AG09309 (cell line): ENCODE measurements around the gene MAN1A1.

Experiments used
- DNase-seq: peaks from one replicate; pipeline ENCODE4 v3.0.0-alpha.2; 2010; ENCODE audit warnings: low read depth
- H3K4me3 ChIP-seq: 2 replicates; pipeline ENCODE4 v1.5.1; 2011; ENCODE audit warnings: mild to moderate bottlenecking, low read depth, low read length, moderate library complexity; ENCODE audit not compliant: control insufficient read depth
- TF ChIP-seq, protein P1 (sequence below): IDR thresholded peaks from 2 replicates; pipeline ENCODE4 v1.5.1; 2011; ENCODE audit warnings: mild to moderate bottlenecking, low read depth, low read length, inconsistent platforms; ENCODE audit not compliant: insufficient read depth, control insufficient read depth; ENCODE audit errors: missing control alignments

The MAN1A1 gene

GRCh38 chr6:119226089-119226488 is 123.5 kb downstream of the MAN1A1 start:
- H3K4me3 ChIP-seq, result no peak overlapping the region
- DNase-seq, result no peak
- TF ChIP-seq, protein P1, sequence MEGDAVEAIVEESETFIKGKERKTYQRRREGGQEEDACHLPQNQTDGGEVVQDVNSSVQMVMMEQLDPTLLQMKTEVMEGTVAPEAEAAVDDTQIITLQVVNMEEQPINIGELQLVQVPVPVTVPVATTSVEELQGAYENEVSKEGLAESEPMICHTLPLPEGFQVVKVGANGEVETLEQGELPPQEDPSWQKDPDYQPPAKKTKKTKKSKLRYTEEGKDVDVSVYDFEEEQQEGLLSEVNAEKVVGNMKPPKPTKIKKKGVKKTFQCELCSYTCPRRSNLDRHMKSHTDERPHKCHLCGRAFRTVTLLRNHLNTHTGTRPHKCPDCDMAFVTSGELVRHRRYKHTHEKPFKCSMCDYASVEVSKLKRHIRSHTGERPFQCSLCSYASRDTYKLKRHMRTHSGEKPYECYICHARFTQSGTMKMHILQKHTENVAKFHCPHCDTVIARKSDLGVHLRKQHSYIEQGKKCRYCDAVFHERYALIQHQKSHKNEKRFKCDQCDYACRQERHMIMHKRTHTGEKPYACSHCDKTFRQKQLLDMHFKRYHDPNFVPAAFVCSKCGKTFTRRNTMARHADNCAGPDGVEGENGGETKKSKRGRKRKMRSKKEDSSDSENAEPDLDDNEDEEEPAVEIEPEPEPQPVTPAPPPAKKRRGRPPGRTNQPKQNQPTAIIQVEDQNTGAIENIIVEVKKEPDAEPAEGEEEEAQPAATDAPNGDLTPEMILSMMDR, result no peak

DNA sequence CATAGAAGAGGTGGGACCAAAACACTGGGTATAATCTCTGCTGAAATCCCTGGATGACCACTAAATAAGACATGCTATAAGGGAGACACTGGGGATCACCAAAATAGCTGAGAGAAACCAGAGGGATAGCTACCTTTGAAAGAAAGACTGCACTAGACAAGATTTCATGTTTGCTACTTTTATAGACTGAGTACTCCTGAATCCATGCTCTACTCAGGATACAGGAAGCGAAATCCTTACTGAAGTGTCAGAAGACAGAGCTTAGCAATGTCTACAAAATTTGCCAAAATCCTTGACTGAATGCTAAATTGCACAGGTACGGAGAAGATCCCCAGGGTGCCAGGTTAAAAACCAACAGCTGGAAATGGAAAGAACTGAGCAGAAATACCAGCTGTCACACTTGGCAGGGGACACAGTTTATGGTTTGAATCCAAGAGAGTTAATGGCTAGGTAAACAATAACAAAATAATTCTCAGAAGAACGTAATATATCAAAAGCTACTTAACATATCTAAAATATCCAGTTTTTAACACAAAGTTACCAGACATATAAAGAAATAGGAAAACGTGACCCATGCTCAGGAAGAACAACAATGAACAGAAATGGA is 125.4 kb downstream of the MAN1A1 start:
- TF ChIP-seq, protein P1, result no peak
- no peak for DNase-seq
- no peak overlapping the region for H3K4me3 ChIP-seq

DNA sequence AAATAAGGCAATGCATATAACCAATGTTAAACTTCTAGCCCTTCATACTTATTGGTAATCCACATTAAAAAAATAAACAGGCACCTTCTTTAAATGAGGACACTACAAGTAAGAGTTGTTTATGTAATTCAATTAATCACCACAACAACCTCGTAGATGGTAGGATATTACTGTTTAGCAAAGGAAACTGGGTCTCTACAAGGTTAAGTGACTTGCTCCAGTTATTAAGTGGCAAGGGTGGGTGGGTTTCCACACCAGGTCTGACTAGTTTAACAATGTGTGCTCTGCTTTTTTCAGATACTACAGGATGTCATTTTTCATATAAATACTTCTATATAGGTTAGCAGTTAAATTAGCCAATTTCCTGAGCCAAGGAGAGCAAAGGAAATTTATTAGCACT is 129.1 kb downstream of the MAN1A1 start:
- no peak overlapping the region for H3K4me3 ChIP-seq
- TF ChIP-seq, protein P1, result no peak
- DNase-seq, result no peak

DNA sequence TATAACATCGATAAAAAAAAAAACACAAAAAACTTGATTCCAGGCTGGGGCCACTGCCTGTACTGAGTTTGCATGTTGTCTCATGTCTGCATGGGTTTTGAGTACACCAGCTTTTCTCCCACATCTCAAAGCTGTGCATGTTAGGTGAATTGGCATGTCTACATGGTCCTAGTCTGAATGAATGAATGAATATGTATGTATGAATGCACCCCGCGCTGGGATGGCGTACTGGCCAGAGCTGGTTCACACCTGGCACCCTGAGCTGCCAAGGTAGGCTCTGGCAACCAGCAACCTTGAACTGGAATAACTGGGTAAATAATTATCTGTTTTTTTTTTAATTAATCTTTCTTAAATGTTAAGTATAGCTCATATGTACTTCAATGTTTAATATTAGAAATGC is 131.0 kb downstream of the MAN1A1 start:
- DNase-seq, result no peak
- TF ChIP-seq, protein P1, result no peak
- no peak overlapping the region for H3K4me3 ChIP-seq

DNA sequence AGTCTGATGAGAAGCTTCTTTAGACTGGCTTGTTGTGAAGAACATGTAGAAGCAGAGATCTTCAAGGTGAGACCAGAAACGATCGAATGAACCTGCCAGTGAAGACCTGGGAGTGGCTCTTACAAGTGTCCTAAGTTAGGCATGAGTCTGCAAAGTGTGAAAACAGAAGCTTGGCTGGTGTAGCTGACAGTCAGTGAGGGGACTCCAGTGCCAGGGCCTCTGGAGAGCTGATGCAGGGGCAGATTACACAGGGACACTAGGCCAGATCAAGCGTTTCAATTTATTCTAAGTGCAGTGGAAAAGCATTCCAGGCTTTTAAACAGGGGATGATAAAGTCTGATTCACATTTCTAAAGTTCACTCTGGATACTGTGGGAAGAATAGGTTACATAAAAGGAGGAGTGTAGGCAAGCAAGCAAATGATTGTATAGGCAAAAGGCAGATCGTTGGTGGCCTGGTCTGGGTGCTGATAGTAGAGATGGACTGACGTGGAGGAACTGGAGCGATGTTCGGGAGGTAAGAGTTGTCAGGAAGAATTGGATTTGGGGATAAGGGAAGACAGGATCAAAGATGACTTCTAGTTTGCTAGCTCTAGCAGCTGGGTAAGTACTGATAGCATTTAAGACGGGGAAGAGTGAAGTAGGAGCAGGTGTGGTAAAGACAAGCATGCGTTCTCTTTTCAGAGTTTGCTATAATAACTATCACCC is 133.5 kb downstream of the MAN1A1 start:
- TF ChIP-seq, protein P1, result no peak
- no peak for DNase-seq
- H3K4me3 ChIP-seq, result no peak overlapping the region

DNA sequence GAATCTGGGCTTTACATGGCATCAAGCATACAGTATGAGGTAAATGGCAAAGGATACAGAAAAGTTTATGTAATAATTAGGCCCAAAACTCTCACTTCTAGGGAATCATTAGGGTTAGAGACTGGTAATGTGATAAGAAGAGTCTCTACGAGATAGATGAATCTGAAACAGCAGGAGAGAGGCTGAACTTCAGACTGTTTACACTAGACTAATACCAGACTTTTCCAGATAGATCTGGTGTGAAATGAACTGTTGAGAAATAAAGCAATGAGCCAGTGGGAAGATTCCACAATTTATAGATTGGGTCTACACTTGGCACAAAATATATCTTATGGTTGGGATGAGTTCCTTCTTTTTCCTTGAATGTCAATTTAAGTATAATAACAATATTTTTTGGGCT is 134.3 kb downstream of the MAN1A1 start:
- DNase-seq, result no peak
- TF ChIP-seq, protein P1, result no peak
- H3K4me3 ChIP-seq, result no peak overlapping the region
